HG02610 (cell line): ENCODE results near the gene SPECC1L.
"Not testable (repeated sequence)": the region's sequence is repeated elsewhere in the genome, so short reads cannot be mapped to it uniquely, and the experiment has no call there.

ENCODE experiments used
- ATAC-seq: cut with Tn5 transposase; IDR thresholded peaks from one replicate; pipeline ENCODE4 v1.9.1; 2021; ENCODE audit warnings: mild to moderate bottlenecking, moderate library complexity; ENCODE audit not compliant: unreplicated experiment

Gene SPECC1L

GRCh38 chr22:24270556-24271385 lies at the start of gene SPECC1L:
TSS of gene SPECC1L (plus strand) at chr22:24270831. CDS start at chr22:24302232, 31,401 bp downstream.
- ATAC-seq: peak; percentile 80

- no peak for ATAC-seq
These were observed 46.2 kb upstream of the SPECC1L start for GRCh38 chr22:24224468-24224867.

DNA sequence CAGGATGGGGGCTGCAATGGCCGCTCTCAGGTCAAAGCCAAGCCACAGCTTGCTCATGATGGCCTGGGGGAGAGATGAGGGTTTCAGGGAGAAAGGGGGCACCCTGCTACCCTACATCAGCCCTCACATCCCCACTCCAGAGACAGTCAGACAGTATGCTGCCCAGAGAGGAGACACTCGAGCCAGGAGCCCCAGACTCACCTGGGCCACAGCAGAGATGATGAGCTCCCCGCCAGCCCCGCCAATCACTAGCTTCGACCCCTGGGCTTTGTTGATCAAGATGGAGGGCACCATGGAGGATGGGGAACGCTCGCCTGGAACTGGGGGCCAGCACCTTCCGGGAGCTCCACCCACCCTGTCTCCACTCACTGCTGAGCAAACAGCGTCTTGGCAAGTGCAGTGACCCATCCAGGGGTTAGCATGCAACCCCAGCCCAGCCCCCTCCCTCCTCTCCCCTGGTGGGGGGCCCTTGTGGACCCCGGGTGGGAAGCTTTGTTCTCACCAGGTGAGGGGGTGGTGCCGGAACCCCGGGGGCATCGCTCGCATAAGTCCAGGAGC lies 45.5 kb upstream of the SPECC1L start:
- ATAC-seq: no peak

- ATAC-seq: no peak
These were observed 44.7 kb upstream of the SPECC1L start for GRCh38 chr22:24225951-24226350.

- no peak for ATAC-seq
These were observed 39.5 kb upstream of the SPECC1L start for GRCh38 chr22:24230911-24231656.

GRCh38 chr22:24231706-24232105 lies 38.9 kb upstream of the SPECC1L start:
- ATAC-seq: no peak

GRCh38 chr22:24232124-24232523 lies 38.5 kb upstream of the SPECC1L start:
- ATAC-seq: no peak

DNA sequence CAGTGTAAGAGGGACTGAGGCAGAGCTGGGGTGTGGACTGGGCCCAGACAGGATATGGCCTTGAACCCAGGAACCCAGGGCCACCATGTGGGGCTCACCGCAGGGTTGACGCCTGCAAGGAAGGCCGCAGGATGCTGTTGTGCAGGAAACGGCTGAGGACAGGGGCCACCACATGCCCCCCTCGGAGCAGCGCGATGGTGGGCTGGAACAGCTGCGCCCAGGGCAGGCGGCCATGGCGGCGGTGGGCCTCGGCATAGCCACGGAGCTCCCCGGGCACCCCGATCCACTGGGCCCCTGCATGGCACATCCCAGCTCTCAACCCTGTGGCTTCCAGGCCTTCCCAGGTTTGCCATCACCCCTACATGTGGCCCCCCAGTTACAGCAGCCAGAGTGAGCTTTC lies 37.9 kb upstream of the SPECC1L start:
- ATAC-seq: no peak

DNA sequence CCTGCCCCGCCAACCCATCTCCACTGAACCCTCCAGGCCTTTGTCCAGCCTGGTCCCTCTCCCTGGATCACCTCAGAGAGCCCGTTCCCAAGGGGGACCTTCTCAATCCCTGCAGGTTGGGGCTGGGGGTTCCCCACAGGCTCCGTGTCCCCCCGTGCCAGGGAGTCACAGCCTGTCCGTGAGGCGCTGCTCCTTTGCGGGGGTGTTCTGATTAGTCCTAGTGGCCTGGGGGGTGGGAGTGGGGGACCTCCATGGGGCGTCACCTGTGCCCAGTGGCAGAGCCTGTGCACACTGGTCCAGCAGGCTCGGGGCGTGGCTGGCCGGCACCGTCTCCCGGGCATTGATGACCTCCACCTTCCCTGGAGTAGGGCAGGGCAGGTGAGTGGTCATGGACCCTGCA lies 37.4 kb upstream of the SPECC1L start:
- no peak for ATAC-seq

- no peak for ATAC-seq
These were observed 36.8 kb upstream of the SPECC1L start for GRCh38 chr22:24233816-24234215.

DNA sequence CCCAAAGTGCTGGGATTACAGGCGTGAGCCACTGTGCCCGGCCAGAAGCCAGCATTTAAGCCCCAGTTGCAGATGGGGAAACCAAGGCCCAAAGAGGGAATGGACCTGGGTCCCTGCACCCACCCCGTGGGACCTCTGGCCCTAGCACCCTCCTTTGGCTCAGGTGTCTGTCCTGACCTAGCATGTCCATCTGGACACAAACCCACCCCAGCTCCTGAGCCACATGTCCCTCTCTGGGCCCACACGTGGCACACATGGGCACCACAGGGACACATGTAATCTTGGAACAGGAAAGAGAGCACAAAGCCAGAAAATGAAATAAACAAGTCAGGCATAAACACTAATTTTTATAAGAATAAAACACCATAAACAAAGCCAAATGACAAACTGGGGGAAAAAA lies 35.3 kb upstream of the SPECC1L start:
- no peak for ATAC-seq

GRCh38 chr22:24236656-24237055 lies 34.0 kb upstream of the SPECC1L start:
- no peak for ATAC-seq

DNA sequence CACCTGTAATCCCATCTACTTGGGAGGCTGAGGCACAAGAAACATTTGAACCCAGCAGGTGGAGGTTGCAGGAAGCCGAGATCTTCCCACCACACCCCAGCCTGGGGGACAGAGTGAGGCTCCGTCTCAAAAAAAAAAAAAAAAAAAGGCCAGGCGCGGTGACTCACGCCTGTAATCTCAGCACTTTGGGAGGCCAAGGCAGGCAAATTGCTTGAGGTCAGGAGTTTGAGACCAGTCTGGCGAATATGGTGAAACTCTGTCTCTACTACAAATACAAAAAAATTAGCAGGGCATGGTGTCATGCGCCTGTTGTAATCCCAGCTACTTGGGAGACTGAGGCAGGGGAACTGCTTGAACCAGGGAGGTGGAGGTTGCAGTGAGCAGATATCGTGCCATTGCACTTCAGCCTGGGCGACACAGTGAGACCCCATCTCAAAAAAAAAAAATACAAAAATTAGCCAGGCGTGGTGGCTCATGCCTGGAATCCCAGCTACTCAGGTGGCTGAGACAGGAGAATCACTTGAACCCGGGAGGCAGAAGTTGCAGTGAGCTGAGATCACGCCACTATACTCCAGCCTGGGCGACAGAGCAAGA lies 32.4 kb upstream of the SPECC1L start:
- not testable (repeated sequence) for ATAC-seq

- ATAC-seq: no peak
These were observed 30.2 kb upstream of the SPECC1L start for GRCh38 chr22:24240381-24240780.

GRCh38 chr22:24240985-24241692 lies 29.5 kb upstream of the SPECC1L start:
- ATAC-seq: not testable (repeated sequence)

GRCh38 chr22:24243417-24243816 lies 27.2 kb upstream of the SPECC1L start:
- not testable (repeated sequence) for ATAC-seq

- no peak for ATAC-seq
These were observed 26.4 kb upstream of the SPECC1L start for GRCh38 chr22:24244144-24244787.

GRCh38 chr22:24245030-24245431 lies 25.6 kb upstream of the SPECC1L start, which contains the start of gene GGT5:
TSS of gene GGT5 (minus strand) at chr22:24245082. CDS start at chr22:24244725, 357 bp downstream.
- ATAC-seq: not testable (repeated sequence)

GRCh38 chr22:24245584-24246561 lies 24.8 kb upstream of the SPECC1L start:
- ATAC-seq: not testable (repeated sequence)
